Astrocyte of the spinal cord (primary cell): ENCODE results near the gene ANKRD24.
"Not testable (repeated sequence)": the region's sequence is repeated elsewhere in the genome, so short reads cannot be mapped to it uniquely, and the experiment has no call there.

Experiments used
- DNase-seq: peaks from one replicate; pipeline ENCODE4 v3.0.0; 2011; ENCODE audit warnings: low read depth, low spot score
- H3K4me3 ChIP-seq: 2 replicates; pipeline ENCODE4 v1.5.1; 2011; ENCODE audit warnings: low read depth, mild to moderate bottlenecking, low read length, moderate library complexity
- CTCF ChIP-seq: IDR thresholded peaks from 2 replicates; pipeline ENCODE4 v1.5.1; 2012; ENCODE audit warnings: low read depth, mild to moderate bottlenecking, low read length, inconsistent platforms
- in situ Hi-C: cut with HindIII; loops from 2 replicates; pipeline ENCODE4 v1.10.0; 2017; ENCODE audit warnings: low sequenced_read_pairs

Gene ANKRD24

GRCh38 chr19:4154571-4155312, 27.7 kb upstream of the ANKRD24 start:
- TF ChIP-seq CTCF: no peak
- no peak for DNase-seq
- in situ Hi-C loops: no loop called here
- no peak overlapping the region for H3K4me3 ChIP-seq

GRCh38 chr19:4157164-4157563, 25.3 kb upstream of the ANKRD24 start:
- in situ Hi-C loops: no loop called here
- TF ChIP-seq CTCF: no peak
- no peak for DNase-seq
- H3K4me3 ChIP-seq: no peak overlapping the region

- DNase-seq, H3K4me3 ChIP-seq, in situ Hi-C loops: not testable (repeated sequence)
Observed at GRCh38 chr19:4157971-4158370, 24.5 kb upstream of the ANKRD24 start.

- DNase-seq: no peak
- in situ Hi-C loops: no loop called here
- no peak overlapping the region for H3K4me3 ChIP-seq
- TF ChIP-seq CTCF: no peak
Observed at GRCh38 chr19:4161415-4162077, 20.9 kb upstream of the ANKRD24 start.

- in situ Hi-C loops: no loop called here
- no peak for TF ChIP-seq CTCF
- H3K4me3 ChIP-seq: no peak overlapping the region
- DNase-seq: no peak
Observed at GRCh38 chr19:4164262-4164661, 18.2 kb upstream of the ANKRD24 start.

GRCh38 chr19:4171676-4172075, 10.8 kb upstream of the ANKRD24 start:
- no peak for DNase-seq
- in situ Hi-C loops: no loop called here
- no peak overlapping the region for H3K4me3 ChIP-seq
- TF ChIP-seq CTCF: no peak

- peak; percentile 24 for DNase-seq
- TF ChIP-seq CTCF: no peak
- in situ Hi-C loops: no loop called here
- H3K4me3 ChIP-seq: no peak overlapping the region
Observed at GRCh38 chr19:4172861-4173473, 9.5 kb upstream of the ANKRD24 start.
